Panc1 (cell line): ENCODE measurements around the gene CACNA2D4. TPM values are rescaled to one million over a fixed set of nuclear protein-coding genes. Genes with fewer than 3 reads are reported as not detected.

Source experiments
- ATAC-seq: fragments of 200-7000 bp; cut with Tn5 transposase; 2 replicates; pipeline ENCODE4 v1.9.1; 2020; ENCODE audit warnings: mild to moderate bottlenecking, moderate library complexity
- BruUV-seq: library from RNA; stranded (reverse); fragments of 400-500 nt; replicated peaks from 2 replicates; lab custom pipeline; 2021; lab: Mats Ljungman, UMichigan
- CTCF ChIA-PET: fragments of 300-600 bp; sonication (Branson Sonifier 250); formaldehyde crosslinking; loops from one replicate; lab custom pipeline; 2022; ENCODE audit warnings: antibody characterized with exemption; lab: Charles Lee
- POLR2A ChIA-PET: fragments of 300-600 bp; sonication (Branson Sonifier 250); formaldehyde crosslinking; loops from one replicate; lab custom pipeline; 2022; ENCODE audit warnings: antibody characterized with exemption; lab: Charles Lee
- DNase-seq: peaks from one replicate; pipeline ENCODE4 v3.0.0-alpha.2; 2010; ENCODE audit warnings: low read depth, low spot score
- H3K27ac ChIP-seq: 2 replicates; pipeline ENCODE4 v1.5.1; 2011; ENCODE audit warnings: mild to moderate bottlenecking, low read length, inconsistent platforms
- H3K27me3 ChIP-seq: fragments of 200-500 bp; sonication (Bioruptor generic); 2 replicates; pipeline ENCODE4 v1.6.0; 2014; ENCODE audit warnings: low read length, inconsistent platforms; ENCODE audit not compliant: control insufficient read depth, insufficient read depth
- H3K36me3 ChIP-seq: fragments of 200-500 bp; sonication (Bioruptor generic); 2 replicates; pipeline ENCODE4 v1.5.1; 2014; ENCODE audit warnings: inconsistent platforms, mild to moderate bottlenecking, low read length, moderate library complexity; ENCODE audit not compliant: control insufficient read depth, insufficient read depth
- H3K4me1 ChIP-seq: 2 replicates; pipeline ENCODE4 v1.5.1; 2011; ENCODE audit warnings: inconsistent platforms, mild to moderate bottlenecking, low read length, moderate library complexity; ENCODE audit not compliant: control insufficient read depth, insufficient read depth
- H3K4me3 ChIP-seq, 2 experiments: 2 replicates each; pipeline ENCODE4 v1.5.1; 2011 to 2012; ENCODE audit warnings: low read depth in 2 of 2, low read length in 2 of 2, mild to moderate bottlenecking in 2 of 2, inconsistent platforms in 1 of 2, moderate library complexity in 1 of 2
- H3K9me3 ChIP-seq: fragments of 200-500 bp; sonication (Bioruptor generic); 2 replicates; pipeline ENCODE4 v1.5.1; 2014; ENCODE audit warnings: low read depth, mild to moderate bottlenecking, inconsistent platforms, low read length, moderate library complexity; ENCODE audit not compliant: control insufficient read depth, insufficient read depth
- POLR2AphosphoS5 ChIP-seq: IDR thresholded peaks from 2 replicates; pipeline ENCODE4 v1.6.1; 2012; ENCODE audit warnings: mild to moderate bottlenecking, low read depth, low read length, moderate library complexity
- SIN3A ChIP-seq: IDR thresholded peaks from 2 replicates; pipeline ENCODE4 v1.6.1; 2012; ENCODE audit warnings: low read depth, mild to moderate bottlenecking, low read length, moderate library complexity, borderline replicate concordance; ENCODE audit not compliant: insufficient read depth
- TCF7L2 ChIP-seq: IDR thresholded peaks from 2 replicates; pipeline ENCODE4 v1.6.1; 2011; ENCODE audit warnings: mild to moderate bottlenecking, low read depth, low read length, inconsistent platforms
- in situ Hi-C: cut with HindIII; loops from 2 replicates; pipeline ENCODE4 v1.10.0; 2016; ENCODE audit warnings: low sequenced_read_pairs, low pct_unique_long_range_greater_than_20kb
- intact Hi-C: fragments of 100-400 bp; cut with micrococcal nuclease; formaldehyde crosslinking; loops from one replicate; pipeline ENCODE4 v1.10.0; 2022; ENCODE audit not compliant: unreplicated experiment
- total RNA-seq: library from RNA; stranded (reverse); gene quantifications from one replicate; pipeline ENCODE4 v1.2.1, GENCODE V29; 2021; ENCODE audit not compliant: unreplicated experiment
- TF ChIP-seq, protein P1 (sequence below): fragments of 450-650 bp; IDR thresholded peaks from 2 replicates; pipeline ENCODE4 v1.5.1; 2017; ENCODE audit warnings: mild to moderate bottlenecking
- TF ChIP-seq, protein P2 (sequence below), 2 experiments: IDR thresholded peaks; 2 replicates each; pipeline ENCODE4 v1.6.1; 2011 to 2012; ENCODE audit warnings: low read depth in 2 of 2, control low read depth in 1 of 2, low read length in 1 of 2, mild to moderate bottlenecking in 1 of 2, moderate library complexity in 1 of 2; ENCODE audit not compliant: insufficient read depth in 1 of 2

Gene CACNA2D4
- total RNA-seq, 1 experiment from 2014 or later: 0.15 TPM

GRCh38 chr12:1908758-1909157 lies 9.7 kb downstream of the CACNA2D4 start:
- in situ Hi-C loops (no loop called here), intact Hi-C loops (no loop called here)
- DNase-seq (no peak), ATAC-seq (no peak)
- no peaks in the 10 kb centered on the region for H3K4me1 ChIP-seq
- peaks cover 4% of the 10 kb centered on the region; the same call in 1 of the 2 replicates for H3K9me3 ChIP-seq
- BruUV-seq: no TSS peak
- H3K27ac ChIP-seq: no peak overlapping the region
- ChIA-PET CTCF (no interaction called here), POLR2A (no interaction called here)
- no peak overlapping the region for H3K4me3 ChIP-seq
- H3K27me3 ChIP-seq: no peaks in the 10 kb centered on the region
- no peaks in the 10 kb centered on the region for H3K36me3 ChIP-seq
- no peak for TF ChIP-seq POLR2AphosphoS5
- no peak for TF ChIP-seq SIN3A
- TF ChIP-seq TCF7L2: no peak
- TF ChIP-seq, protein P1, sequence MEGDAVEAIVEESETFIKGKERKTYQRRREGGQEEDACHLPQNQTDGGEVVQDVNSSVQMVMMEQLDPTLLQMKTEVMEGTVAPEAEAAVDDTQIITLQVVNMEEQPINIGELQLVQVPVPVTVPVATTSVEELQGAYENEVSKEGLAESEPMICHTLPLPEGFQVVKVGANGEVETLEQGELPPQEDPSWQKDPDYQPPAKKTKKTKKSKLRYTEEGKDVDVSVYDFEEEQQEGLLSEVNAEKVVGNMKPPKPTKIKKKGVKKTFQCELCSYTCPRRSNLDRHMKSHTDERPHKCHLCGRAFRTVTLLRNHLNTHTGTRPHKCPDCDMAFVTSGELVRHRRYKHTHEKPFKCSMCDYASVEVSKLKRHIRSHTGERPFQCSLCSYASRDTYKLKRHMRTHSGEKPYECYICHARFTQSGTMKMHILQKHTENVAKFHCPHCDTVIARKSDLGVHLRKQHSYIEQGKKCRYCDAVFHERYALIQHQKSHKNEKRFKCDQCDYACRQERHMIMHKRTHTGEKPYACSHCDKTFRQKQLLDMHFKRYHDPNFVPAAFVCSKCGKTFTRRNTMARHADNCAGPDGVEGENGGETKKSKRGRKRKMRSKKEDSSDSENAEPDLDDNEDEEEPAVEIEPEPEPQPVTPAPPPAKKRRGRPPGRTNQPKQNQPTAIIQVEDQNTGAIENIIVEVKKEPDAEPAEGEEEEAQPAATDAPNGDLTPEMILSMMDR: no peak
- TF ChIP-seq, protein P2, sequence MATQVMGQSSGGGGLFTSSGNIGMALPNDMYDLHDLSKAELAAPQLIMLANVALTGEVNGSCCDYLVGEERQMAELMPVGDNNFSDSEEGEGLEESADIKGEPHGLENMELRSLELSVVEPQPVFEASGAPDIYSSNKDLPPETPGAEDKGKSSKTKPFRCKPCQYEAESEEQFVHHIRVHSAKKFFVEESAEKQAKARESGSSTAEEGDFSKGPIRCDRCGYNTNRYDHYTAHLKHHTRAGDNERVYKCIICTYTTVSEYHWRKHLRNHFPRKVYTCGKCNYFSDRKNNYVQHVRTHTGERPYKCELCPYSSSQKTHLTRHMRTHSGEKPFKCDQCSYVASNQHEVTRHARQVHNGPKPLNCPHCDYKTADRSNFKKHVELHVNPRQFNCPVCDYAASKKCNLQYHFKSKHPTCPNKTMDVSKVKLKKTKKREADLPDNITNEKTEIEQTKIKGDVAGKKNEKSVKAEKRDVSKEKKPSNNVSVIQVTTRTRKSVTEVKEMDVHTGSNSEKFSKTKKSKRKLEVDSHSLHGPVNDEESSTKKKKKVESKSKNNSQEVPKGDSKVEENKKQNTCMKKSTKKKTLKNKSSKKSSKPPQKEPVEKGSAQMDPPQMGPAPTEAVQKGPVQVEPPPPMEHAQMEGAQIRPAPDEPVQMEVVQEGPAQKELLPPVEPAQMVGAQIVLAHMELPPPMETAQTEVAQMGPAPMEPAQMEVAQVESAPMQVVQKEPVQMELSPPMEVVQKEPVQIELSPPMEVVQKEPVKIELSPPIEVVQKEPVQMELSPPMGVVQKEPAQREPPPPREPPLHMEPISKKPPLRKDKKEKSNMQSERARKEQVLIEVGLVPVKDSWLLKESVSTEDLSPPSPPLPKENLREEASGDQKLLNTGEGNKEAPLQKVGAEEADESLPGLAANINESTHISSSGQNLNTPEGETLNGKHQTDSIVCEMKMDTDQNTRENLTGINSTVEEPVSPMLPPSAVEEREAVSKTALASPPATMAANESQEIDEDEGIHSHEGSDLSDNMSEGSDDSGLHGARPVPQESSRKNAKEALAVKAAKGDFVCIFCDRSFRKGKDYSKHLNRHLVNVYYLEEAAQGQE (IDR thresholded peaks at IDR 0.05; ENCODE audit: insufficient read depth in 1 of 2, low read depth in 2 of 2, low read length in 1 of 2): no peak

DNA sequence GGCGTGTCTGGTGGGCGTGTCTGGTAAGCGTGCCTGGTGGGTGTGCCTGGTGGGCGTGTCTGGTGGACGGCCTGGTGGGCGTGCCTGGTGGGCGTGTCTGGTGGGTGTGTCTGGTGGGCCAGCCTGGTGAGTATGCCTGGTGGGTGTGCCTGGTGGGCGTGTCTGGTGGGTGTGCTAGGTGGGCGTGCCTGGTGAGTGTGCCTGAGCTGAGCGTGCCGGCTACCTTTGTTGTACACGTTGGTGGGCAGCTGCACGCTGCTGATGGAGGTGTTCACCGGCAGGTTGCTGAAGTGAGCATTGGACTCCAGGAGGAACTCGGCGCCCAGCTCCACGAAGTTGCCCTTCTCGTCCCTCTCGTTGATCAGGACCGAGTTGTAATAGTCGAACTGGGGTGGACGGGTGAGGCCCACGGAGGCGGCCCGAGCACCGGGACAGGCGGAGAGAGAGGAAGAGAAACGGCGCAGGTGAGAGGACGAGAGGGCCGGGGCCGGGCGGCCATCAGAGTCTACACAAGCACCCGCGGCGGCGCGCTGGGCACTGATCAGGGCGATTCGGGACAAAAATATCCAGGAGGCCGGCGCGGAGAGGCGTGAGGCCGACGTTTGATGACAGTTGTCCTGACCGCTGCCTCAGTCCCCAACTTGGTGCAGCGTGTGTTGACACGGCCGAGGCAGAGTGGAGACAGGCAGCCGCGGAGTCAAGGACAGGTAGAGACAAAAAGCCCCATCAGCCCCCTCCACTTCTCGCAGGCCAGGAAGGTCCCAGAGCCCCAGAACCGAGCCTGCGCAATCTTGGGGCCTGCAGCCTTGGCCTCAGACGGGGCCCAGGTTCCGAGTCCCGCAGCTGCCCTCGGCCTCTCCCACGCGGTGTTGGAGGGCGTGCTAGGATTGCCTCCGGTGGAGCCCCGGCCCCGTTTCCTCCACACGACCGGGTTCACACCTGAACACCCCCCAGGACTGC lies 10.5 kb downstream of the CACNA2D4 start:
- H3K27ac ChIP-seq: no peak overlapping the region
- H3K4me3 ChIP-seq: no peak overlapping the region
- H3K9me3 ChIP-seq: peaks cover 4% of the 10 kb centered on the region; the same call in 1 of the 2 replicates
- no peaks in the 10 kb centered on the region for H3K27me3 ChIP-seq
- ChIA-PET POLR2A (no interaction called here), CTCF (no interaction called here)
- H3K4me1 ChIP-seq: no peaks in the 10 kb centered on the region
- ATAC-seq (no peak), DNase-seq (no peak)
- in situ Hi-C loops (no loop called here), intact Hi-C loops (no loop called here)
- TF ChIP-seq, protein P1: no peak
- TF ChIP-seq TCF7L2 (no peak), POLR2AphosphoS5 (no peak), SIN3A (no peak)
- TF ChIP-seq, protein P2 (IDR thresholded peaks at IDR 0.05; ENCODE audit: insufficient read depth in 1 of 2, low read depth in 2 of 2, low read length in 1 of 2): no peak
- BruUV-seq: no TSS peak
- no peaks in the 10 kb centered on the region for H3K36me3 ChIP-seq
